NK-92 (cell line): Measurements from ENCODE around the gene NOD1.

Source experiments
- DNase-seq: peaks from one replicate; lab custom pipeline; 2025; ENCODE audit not compliant: unreplicated experiment; lab: John Stamatoyannopoulos, UW

The NOD1 gene

GRCh38 chr7:30451539-30452279 lies 26.9 kb downstream of the NOD1 start:
- DNase-seq, result no peak

GRCh38 chr7:30450983-30451497 lies 27.5 kb downstream of the NOD1 start:
- DNase-seq, result no peak

- DNase-seq, result no peak
Measured at GRCh38 chr7:30450240-30450982, 28.2 kb downstream of the NOD1 start.

- DNase-seq, result no peak
Measured at GRCh38 chr7:30448461-30449189, 30.0 kb downstream of the NOD1 start.

GRCh38 chr7:30447466-30447865 lies 31.1 kb downstream of the NOD1 start:
- no peak for DNase-seq

GRCh38 chr7:30446266-30446665 lies 32.3 kb downstream of the NOD1 start:
- DNase-seq, result no peak

GRCh38 chr7:30445770-30446169 lies 32.8 kb downstream of the NOD1 start:
- DNase-seq, result no peak

GRCh38 chr7:30437823-30438574 lies 40.6 kb downstream of the NOD1 start:
- no peak for DNase-seq

GRCh38 chr7:30436518-30436917 lies 42.1 kb downstream of the NOD1 start:
- no peak for DNase-seq

GRCh38 chr7:30436046-30436445 lies 42.5 kb downstream of the NOD1 start:
- DNase-seq, result no peak

- no peak for DNase-seq
Measured at GRCh38 chr7:30434140-30434799, 44.3 kb downstream of the NOD1 start.

- no peak for DNase-seq
Measured at GRCh38 chr7:30433506-30433905, 45.1 kb downstream of the NOD1 start.

GRCh38 chr7:30433082-30433481 lies 45.5 kb downstream of the NOD1 start:
- no peak for DNase-seq

- DNase-seq, result no peak
Measured at GRCh38 chr7:30430777-30431176, 47.8 kb downstream of the NOD1 start.

GRCh38 chr7:30430276-30430675 lies 48.3 kb downstream of the NOD1 start:
- no peak for DNase-seq

- DNase-seq, result no peak
Measured at GRCh38 chr7:30429156-30429530, 49.4 kb downstream of the NOD1 start.

- no peak for DNase-seq
Measured at GRCh38 chr7:30428246-30429155, 50.1 kb downstream of the NOD1 start.

GRCh38 chr7:30427296-30428070 lies 51.1 kb downstream of the NOD1 start:
- no peak for DNase-seq

- DNase-seq, result no peak
Measured at GRCh38 chr7:30424506-30424905, 54.1 kb downstream of the NOD1 start.
